ENCODE results near the gene PROZ.

DNA sequence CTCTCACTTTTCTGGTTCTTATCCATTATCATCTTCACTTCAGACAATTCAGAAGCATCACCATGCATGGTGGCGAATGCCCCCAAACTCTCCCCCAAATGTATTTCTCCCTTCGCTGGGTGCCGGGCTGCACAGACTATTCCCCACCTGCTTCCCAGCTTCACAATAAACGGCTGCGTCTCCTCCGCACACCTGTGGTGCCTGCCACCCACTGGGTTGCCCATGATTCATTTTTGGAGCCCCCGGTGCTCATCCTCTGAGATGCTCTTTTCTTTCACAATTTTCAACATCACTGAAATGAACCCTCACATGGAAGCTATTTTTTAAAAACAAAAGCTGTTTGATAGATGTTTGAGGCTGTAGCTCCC lies 38.6 kb upstream of the PROZ start:
- TF ChIP-seq, protein P1, sequence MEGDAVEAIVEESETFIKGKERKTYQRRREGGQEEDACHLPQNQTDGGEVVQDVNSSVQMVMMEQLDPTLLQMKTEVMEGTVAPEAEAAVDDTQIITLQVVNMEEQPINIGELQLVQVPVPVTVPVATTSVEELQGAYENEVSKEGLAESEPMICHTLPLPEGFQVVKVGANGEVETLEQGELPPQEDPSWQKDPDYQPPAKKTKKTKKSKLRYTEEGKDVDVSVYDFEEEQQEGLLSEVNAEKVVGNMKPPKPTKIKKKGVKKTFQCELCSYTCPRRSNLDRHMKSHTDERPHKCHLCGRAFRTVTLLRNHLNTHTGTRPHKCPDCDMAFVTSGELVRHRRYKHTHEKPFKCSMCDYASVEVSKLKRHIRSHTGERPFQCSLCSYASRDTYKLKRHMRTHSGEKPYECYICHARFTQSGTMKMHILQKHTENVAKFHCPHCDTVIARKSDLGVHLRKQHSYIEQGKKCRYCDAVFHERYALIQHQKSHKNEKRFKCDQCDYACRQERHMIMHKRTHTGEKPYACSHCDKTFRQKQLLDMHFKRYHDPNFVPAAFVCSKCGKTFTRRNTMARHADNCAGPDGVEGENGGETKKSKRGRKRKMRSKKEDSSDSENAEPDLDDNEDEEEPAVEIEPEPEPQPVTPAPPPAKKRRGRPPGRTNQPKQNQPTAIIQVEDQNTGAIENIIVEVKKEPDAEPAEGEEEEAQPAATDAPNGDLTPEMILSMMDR (IDR thresholded peaks at IDR 0.05): no peak
- no peak for TF ChIP-seq EZH2 (IDR thresholded peaks at IDR 0.05; ENCODE audit: borderline replicate concordance, insufficient read depth, low read depth, low read length, poor library complexity, severe bottlenecking)
